SW480 (cell line): Measurements from ENCODE around the gene PADI3.
"Not testable (repeated sequence)": the region's sequence is repeated elsewhere in the genome, so short reads cannot be mapped to it uniquely, and the experiment has no call there.

Experiments used
- DNase-seq: peaks from one replicate; pipeline ENCODE4 v3.0.0-alpha.2; 2016; ENCODE audit warnings: low spot score

The PADI3 gene

GRCh38 chr1:17216078-17216477 is 32.8 kb upstream of the PADI3 start:
- no peak for DNase-seq

- no peak for DNase-seq
These were observed 31.3 kb upstream of the PADI3 start for GRCh38 chr1:17217607-17218006.

DNA sequence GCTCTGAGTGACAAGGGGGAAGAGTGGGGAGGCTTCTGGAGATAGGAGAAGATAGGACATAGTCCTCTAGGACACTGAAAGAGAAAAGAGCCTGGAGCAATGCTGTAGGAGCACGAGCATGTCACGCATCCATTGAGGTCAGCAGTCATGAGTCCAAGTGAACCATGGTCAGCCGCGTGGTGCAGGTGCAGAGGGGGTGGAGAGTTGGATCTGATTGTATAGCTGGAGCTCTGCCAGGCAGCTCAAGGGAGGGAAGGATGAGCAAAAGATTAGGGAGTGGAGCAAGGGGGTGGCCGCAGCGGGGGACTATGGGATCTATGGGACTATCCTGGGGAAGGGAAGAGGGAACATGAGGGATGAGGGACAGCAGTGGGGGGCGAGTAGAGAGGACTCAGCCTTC is 30.0 kb upstream of the PADI3 start:
- no peak for DNase-seq

DNA sequence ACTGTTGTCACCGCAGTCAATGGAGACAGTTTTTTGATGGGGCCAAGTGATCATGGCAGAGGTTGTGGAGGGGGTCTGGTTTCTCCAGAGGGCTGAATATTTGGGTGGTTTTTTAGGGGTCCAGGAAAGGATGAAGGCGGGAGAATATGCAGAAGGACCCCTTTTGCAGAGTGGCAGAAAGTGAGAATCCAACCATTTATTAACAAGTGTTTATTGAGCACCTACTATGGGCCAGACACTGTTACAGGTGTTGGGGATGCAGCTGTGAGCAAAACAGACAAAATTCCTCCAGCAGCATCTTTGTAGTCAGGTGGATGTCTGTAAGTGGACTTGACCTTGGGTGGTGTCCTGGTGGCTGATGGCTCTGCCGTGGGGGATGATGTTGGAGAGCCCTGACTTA is 28.6 kb upstream of the PADI3 start:
- DNase-seq: no peak

- no peak for DNase-seq
These were observed 26.3 kb upstream of the PADI3 start for GRCh38 chr1:17222557-17222956.

- DNase-seq: no peak
These were observed 24.5 kb upstream of the PADI3 start for GRCh38 chr1:17224434-17224833.

DNA sequence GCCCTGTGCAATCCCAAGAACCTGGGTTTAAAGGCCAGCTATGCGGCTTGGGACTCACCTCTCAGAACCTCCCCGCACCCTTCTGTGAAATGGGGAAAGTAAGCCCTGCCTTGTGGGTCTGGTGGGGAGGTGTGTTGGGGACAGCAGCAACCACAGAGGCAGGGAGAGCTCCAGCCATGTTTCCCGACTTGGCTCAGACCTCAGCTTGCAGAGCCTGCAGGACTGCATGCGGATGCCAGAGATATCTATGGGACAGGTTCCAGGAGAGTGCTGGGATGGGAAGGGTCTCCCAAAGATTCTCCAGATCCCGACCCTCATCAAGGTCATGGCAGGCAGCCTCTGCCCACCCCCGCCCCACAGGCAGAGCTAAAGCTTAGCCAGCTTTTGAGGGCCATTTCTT is 23.8 kb upstream of the PADI3 start:
- DNase-seq: no peak

GRCh38 chr1:17227358-17227915 is 21.5 kb upstream of the PADI3 start:
- DNase-seq: no peak

GRCh38 chr1:17228619-17229018 is 20.3 kb upstream of the PADI3 start:
- no peak for DNase-seq

GRCh38 chr1:17229379-17229778 is 19.5 kb upstream of the PADI3 start:
- peak; percentile 70 for DNase-seq

DNA sequence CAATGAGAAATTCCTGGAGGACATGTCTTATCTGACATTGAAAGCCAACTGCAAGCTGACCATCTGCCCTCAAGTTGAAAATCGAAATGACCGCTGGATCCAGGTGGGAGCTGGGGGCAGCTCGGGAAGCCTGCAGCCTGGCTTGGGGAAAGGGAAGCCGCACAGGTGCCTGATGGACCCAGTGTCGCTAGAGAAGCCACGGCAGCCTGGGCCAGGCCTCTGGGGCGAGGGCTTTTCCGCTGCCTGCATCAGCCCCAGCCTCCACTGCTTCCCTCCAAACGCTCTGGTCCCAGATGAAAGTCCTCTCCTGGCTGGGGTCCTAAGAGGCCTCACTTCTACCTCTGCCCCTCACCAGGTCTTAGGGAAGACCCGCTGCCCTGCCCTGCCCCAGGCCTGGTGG is 18.8 kb upstream of the PADI3 start:
- DNase-seq: no peak

DNA sequence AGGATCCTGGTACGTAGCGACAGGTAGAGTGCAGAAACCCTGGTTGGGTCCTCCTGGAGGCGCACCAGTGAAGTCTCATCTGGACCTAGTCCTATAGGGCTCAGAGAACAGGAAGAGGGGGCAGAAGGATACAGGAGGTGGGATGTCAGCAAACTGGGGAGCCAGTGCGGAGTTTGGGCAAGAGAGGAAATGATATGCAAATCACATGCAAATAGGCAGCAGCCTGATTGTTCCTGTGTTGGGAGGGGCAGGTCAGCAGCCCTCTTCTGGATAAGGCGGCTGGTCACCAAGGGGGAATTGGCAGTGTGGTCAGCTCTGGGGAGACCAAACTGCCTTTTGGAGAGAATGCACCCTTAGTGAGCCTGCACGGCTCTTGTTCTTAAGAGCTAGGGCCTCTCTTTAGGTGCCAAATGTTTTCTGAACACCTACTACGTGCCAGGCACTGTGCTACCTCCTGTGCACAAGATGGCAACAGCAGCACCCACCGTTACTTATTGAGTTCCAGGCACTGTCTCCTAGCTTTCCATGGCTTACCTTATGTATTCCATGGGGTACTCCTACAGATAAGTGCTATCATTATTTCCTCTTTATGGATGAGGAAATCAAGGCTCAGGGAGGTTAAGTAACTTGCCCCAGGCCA is 18.1 kb upstream of the PADI3 start:
- no peak for DNase-seq

- DNase-seq: peak; percentile 92
These were observed 15.9 kb upstream of the PADI3 start for GRCh38 chr1:17232759-17233661.

DNA sequence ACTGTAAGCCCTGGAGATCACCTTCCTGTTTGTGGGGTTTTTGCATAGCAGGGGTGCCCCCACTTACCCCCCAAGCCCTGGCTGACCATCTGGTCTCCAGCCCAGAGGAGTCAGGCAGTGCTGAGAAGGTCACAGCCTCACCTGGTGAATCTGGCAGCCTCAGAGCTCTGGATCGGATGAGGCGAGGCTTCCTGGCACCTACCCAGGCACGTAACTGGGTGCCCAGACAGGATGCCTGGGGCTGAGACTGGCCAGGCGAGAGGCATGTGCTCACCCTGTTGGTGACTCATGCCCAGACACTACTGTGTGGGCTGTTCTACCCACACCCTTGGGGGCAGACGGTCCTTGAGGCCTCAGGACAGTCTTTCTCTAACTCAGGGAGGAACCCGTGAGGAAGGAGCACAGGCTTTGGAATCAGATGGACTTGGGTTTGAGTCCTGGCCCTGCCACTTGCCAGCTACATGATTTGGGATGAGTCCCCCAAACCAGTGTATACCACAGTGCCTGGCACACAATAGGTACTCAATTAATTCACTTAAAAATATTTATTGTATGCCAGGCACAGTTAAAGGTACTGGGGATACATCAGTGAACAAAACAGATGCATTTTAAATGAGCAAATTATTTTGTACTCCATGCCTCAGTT is 15.1 kb upstream of the PADI3 start:
- DNase-seq: peak; percentile 92

GRCh38 chr1:17234405-17234804 is 14.5 kb upstream of the PADI3 start:
- no peak for DNase-seq

- no peak for DNase-seq
These were observed 13.6 kb upstream of the PADI3 start for GRCh38 chr1:17235135-17235885.

- DNase-seq: peak; percentile 82
These were observed 11.9 kb upstream of the PADI3 start for GRCh38 chr1:17236779-17237560.

- no peak for DNase-seq
These were observed 11.4 kb upstream of the PADI3 start for GRCh38 chr1:17237561-17237903.

DNA sequence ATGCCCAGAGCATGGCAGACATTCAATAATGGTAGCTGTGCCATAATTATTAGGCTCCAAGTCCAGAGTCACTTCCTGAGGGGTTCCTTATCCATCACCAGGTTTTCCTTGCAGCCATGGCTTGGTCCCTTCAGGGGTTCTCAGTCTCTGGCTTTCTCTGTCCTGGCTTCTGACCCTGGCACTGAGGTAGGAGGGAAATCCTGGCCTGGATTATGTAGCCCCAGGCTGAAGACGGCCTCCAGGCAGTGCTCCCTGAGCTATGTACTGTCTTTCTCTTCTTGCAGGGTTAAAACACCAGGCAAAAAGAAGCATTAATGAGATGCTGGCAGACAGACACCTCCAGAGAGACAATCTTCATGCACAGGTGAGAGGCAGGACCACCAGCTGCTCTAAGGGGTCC is 9.5 kb upstream of the PADI3 start:
- DNase-seq: peak; percentile 88

- not testable (repeated sequence) for DNase-seq
These were observed 7.7 kb upstream of the PADI3 start for GRCh38 chr1:17241011-17241779.

DNA sequence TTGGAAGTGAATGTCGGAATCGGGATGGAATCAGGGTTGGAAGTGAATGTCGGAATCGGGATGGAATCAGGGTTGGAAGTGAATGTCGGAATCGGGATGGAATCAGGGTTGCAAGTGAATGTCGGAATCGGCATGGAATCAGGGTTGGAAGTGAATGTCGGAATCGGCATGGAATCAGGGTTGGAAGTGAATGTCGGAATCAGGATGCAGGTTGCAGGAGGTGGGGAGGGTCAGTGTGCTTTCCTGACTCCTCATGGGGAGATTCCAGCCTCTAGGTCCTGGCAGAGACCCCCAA is 7.2 kb upstream of the PADI3 start:
- not testable (repeated sequence) for DNase-seq
